Mucosa of rectum (tissue), 2 donors: ENCODE measurements around the gene SLC25A4.
A peak's percentile ranks its signal among the peaks of the same experiment; 100 is the strongest.

Experiments
- H3K27ac ChIP-seq, 2 donors: one replicate each; pipeline ENCODE4 v1.7.0; 2013; ENCODE audit warnings: inconsistent platforms in 2 of 2, low read depth in 2 of 2, low read length in 2 of 2
- H3K27me3 ChIP-seq, 2 donors: one replicate each; pipeline ENCODE4 v1.7.0; 2013; ENCODE audit warnings: low read length in 2 of 2; ENCODE audit not compliant: control insufficient read depth in 2 of 2, insufficient read depth in 2 of 2
- H3K36me3 ChIP-seq, 2 donors: one replicate each; pipeline ENCODE4 v1.7.0; 2013; ENCODE audit warnings: low read length in 2 of 2; ENCODE audit not compliant: control insufficient read depth in 2 of 2, insufficient read depth in 2 of 2
- H3K4me1 ChIP-seq, 2 donors: one replicate each; pipeline ENCODE4 v1.7.0; 2013; ENCODE audit warnings: low read length in 2 of 2, mild to moderate bottlenecking in 1 of 2; ENCODE audit not compliant: control insufficient read depth in 2 of 2, insufficient read depth in 2 of 2
- H3K4me3 ChIP-seq, 2 donors: one replicate each; pipeline ENCODE4 v1.7.0; 2013; ENCODE audit warnings: low read length in 2 of 2
- H3K9ac ChIP-seq, 2 donors: one replicate each; pipeline ENCODE4 v1.7.0; 2013; ENCODE audit warnings: low read length in 2 of 2, low read depth in 1 of 2, mild to moderate bottlenecking in 1 of 2
- H3K9me3 ChIP-seq, 2 donors: one replicate each; pipeline ENCODE4 v1.7.0; 2013; ENCODE audit warnings: low read length in 2 of 2; ENCODE audit not compliant: control insufficient read depth in 2 of 2
- donor health status: healthy.
- donor health status: Normal muscosa, but diverticular disease.

SLC25A4 gene

DNA sequence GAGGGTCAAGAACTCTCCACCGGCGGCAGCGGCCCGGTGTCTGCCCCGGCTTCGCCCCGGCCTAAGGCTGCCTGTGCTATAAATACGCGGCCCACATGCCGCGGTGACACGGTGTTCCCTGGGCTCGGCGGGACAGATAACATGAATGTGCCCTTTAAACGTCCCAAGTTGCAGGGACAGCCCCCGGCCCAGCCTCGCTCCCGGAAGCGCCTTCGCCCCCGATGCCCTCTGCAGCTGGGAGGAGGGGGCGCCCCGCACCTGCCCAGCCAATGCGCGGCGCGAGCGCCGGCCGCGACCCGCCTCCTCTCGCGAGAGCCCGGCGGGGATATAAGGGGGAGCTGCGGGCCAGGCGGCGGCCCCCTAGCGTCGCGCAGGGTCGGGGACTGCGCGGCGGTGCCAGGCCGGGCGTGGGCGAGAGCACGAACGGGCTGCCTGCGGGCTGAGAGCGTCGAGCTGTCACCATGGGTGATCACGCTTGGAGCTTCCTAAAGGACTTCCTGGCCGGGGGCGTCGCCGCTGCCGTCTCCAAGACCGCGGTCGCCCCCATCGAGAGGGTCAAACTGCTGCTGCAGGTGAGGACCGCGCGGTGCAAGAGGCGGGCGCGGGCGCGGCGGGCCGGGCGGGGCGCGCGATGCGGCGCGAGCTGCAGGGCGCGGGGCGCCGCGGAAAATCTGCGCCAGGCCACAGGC lies at the start of gene SLC25A4:
TSS of gene SLC25A4 (plus strand) at position 355 of the 689 bp plus-strand sequence. CDS start at position 462, 107 bp downstream.
- Histone ChIP-seq H3K9me3 (no peaks in the 10 kb centered on the region), H3K36me3 (peaks cover 0 to 4% of the 10 kb centered on the region in 2 donors), H3K4me3 (peak within 1 kb of the TSS; percentile 81 to 85), H3K9ac (peak within 1 kb of the TSS; percentile 70 to 79), H3K4me1 (peaks cover 10 to 18% of the 10 kb centered on the region in 2 donors), H3K27me3 (no peaks in the 10 kb centered on the region), H3K27ac (peak within 1 kb of the TSS; percentile 74 to 77)

DNA sequence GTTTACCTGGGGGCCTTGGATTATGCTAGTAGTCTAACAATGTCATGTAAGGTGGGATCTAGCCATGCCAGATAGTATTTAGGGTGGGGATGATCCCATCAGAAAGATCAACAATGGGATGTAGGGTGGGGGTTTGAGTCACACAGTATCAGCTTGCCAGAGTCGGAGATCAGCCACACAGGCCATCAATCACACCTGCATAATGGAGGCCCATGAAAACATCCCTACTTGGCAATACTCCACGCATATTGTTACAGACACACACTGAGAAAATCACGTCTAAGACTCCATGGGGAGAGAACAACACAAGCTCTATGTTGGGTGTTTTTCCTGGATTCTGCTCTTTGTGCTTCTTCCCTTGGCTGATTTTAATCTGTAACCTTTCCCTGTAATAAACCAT lies 49.5 kb upstream of the SLC25A4 start:
- Histone ChIP-seq H3K27me3 (no peaks in the 10 kb centered on the region), H3K4me1 (no peaks in the 10 kb centered on the region), H3K4me3 (no peak overlapping the region), H3K27ac (no peak overlapping the region), H3K9me3 (no peaks in the 10 kb centered on the region), H3K9ac (no peak overlapping the region), H3K36me3 (no peaks in the 10 kb centered on the region)

DNA sequence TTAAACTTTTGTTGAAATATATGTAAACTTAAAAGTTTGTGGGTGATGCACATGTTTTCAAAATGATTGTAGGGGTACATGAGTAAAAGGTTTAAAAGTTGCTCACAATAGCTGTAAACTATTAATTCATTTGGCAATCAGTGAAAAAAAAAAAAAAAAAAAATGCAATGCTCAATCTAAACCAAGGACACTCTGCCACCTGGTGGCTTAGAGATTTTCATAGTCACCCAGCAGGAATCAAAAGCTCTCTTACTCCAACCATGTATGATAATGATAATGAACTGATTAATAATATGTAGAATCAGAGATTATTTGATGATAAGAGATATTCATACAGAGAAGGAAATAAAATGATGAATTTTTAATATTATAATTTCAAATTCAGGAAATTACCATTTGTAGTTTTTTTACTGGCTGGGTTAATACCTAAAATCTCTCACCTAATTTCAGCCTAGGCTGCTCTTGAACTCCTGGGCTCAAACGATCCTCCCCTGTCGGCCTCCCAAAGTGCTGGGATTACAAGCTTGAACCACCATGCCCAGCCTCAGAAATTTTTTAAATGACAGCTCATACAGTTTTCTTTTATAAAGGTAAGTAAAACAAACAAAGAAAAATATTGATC lies 46.9 kb upstream of the SLC25A4 start:
- H3K9me3 ChIP-seq: no peaks in the 10 kb centered on the region
- H3K27me3 ChIP-seq: no peaks in the 10 kb centered on the region
- no peaks in the 10 kb centered on the region for H3K36me3 ChIP-seq
- no peak overlapping the region for H3K4me3 ChIP-seq
- H3K9ac ChIP-seq: no peak overlapping the region
- H3K27ac ChIP-seq: no peak overlapping the region
- H3K4me1 ChIP-seq: no peaks in the 10 kb centered on the region

DNA sequence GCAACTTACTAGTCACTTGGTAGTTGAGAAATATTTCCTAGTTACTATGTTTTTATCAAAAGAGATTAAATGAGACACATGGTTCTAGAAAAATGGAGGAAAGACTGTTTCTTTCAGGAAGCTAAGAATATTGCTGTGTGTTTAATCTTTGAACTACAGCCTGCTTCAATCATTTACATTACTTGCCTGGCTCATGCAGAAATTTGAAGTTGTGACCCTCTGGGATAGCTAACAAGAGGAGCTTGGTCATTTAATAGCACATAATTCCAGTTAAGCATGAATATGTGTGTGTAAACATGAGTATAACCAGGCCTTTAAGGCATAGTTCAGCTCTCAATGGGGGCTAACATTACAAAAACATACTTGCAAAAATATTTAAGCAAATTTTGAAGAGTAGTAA lies 44.6 kb upstream of the SLC25A4 start:
- no peak overlapping the region for H3K9ac ChIP-seq
- no peaks in the 10 kb centered on the region for H3K36me3 ChIP-seq
- H3K4me3 ChIP-seq: no peak overlapping the region
- H3K27ac ChIP-seq: no peak overlapping the region
- no peaks in the 10 kb centered on the region for H3K9me3 ChIP-seq
- no peaks in the 10 kb centered on the region for H3K27me3 ChIP-seq
- H3K4me1 ChIP-seq: no peaks in the 10 kb centered on the region

DNA sequence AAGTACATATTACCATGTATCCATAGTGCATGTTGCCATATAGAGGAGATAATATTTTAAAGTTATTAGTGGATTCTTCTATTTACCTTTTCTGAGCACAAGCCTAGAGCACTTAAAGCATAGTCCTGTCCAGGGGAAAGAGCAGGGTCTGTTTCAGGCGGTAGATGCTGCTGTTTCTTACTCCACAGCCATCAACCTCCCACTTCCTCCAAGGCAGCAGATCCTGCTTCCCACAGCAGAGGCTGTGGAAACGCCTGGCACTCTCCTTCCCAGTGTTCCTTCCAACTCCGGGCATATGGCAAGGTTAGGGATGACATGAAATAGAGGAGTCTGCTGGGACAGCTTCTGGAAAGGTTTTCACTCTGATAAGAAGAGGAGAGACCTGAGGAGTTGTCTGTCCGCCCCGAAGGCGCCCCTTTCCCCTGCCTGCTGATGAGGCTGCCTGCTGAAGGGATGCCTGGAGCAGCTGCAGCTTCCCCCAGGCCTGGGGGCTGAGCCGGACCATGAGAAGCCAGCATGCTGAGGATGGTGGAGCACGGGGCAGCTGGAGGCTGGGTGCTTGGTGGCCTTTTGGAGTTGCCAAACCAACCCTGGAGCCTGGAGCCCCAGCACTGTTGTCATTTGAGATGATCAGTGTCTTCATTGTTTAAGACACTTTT lies 43.9 kb upstream of the SLC25A4 start:
- Histone ChIP-seq H3K9ac (no peak overlapping the region), H3K36me3 (no peaks in the 10 kb centered on the region), H3K9me3 (no peaks in the 10 kb centered on the region), H3K4me1 (no peaks in the 10 kb centered on the region), H3K27ac (no peak overlapping the region), H3K4me3 (no peak overlapping the region), H3K27me3 (no peaks in the 10 kb centered on the region)

DNA sequence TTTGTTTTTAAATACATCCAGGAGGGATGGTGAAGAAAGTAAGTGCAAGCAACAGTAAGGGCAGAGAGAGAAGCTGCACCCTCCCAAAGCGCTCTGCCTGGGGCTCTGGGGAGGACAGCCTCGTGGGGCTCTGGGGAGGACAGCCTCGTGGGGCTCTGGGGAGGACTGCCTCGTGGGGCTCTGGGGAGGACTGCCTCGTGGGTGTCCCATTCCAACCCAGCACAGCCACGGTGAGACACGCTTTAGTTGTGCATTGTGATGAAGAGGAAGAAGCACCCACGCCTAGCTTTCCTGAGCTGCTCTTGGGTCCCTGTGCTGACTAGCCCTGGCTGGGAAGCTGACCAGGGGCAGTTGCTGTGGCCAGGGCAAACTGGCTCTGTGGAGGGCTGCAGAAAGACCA lies 43.1 kb upstream of the SLC25A4 start:
- no peak overlapping the region for H3K4me3 ChIP-seq
- H3K4me1 ChIP-seq: no peaks in the 10 kb centered on the region
- H3K9ac ChIP-seq: no peak overlapping the region
- H3K27ac ChIP-seq: no peak overlapping the region
- no peaks in the 10 kb centered on the region for H3K9me3 ChIP-seq
- no peaks in the 10 kb centered on the region for H3K27me3 ChIP-seq
- no peaks in the 10 kb centered on the region for H3K36me3 ChIP-seq

GRCh38 chr4:185100423-185100822 lies 42.6 kb upstream of the SLC25A4 start:
- no peaks in the 10 kb centered on the region for H3K4me1 ChIP-seq
- no peak overlapping the region for H3K9ac ChIP-seq
- H3K9me3 ChIP-seq: no peaks in the 10 kb centered on the region
- H3K36me3 ChIP-seq: no peaks in the 10 kb centered on the region
- no peak overlapping the region for H3K4me3 ChIP-seq
- H3K27me3 ChIP-seq: no peaks in the 10 kb centered on the region
- H3K27ac ChIP-seq: no peak overlapping the region

- Histone ChIP-seq H3K9ac (no peak overlapping the region), H3K27ac (no peak overlapping the region), H3K9me3 (no peaks in the 10 kb centered on the region)
These were observed 41.6 kb upstream of the SLC25A4 start for GRCh38 chr4:185101354-185101890.

DNA sequence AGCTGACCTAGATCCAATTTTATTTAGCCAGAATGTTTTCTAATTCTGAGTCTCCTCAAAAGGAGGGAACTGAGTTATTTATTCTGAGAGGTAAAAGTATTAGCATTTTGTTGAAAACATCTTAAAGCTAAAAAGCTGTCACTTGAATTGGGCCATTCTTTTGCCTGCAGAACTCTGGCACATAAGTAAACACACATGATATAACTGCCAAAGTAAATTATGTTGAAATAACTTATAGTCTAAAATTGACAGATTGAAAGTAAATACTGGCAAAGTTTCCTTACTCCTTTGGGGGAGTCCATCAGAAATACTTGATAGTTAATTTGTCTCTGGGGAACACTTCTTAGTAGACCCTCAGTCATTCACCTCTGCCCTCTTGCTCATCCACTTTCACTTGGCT lies 38.3 kb upstream of the SLC25A4 start:
- no peak overlapping the region for H3K4me3 ChIP-seq
- no peaks in the 10 kb centered on the region for H3K4me1 ChIP-seq
- no peaks in the 10 kb centered on the region for H3K36me3 ChIP-seq
- H3K27ac ChIP-seq: no peak overlapping the region
- no peaks in the 10 kb centered on the region for H3K27me3 ChIP-seq
- H3K9me3 ChIP-seq: no peaks in the 10 kb centered on the region
- no peak overlapping the region for H3K9ac ChIP-seq

More at GRCh38 chr4:185101354-185101890, 41.6 kb upstream of the SLC25A4 start:
- Histone ChIP-seq H3K36me3 (no peaks in the 10 kb centered on the region), H3K4me3 (no peak overlapping the region), H3K4me1 (no peaks in the 10 kb centered on the region), H3K27me3 (no peaks in the 10 kb centered on the region)

DNA sequence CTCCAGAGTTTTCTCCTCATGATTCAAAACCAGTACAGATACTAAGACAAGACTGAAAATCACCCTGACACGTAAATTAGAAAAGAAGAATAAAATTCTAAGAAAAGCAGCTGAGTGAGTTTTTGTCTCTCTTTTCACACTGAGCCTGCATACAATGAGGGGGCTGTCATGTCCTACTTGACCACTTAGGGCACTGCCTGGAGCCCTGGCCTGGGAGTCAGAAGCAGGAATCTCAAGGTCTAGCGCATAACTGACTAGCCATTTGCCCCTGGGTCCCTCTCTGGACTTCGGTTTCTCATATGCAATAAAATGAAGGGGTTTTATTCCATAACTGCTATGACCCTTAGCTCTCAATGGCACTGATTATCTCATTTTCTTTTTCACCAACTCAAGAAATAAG lies 36.7 kb upstream of the SLC25A4 start:
- no peaks in the 10 kb centered on the region for H3K36me3 ChIP-seq
- no peaks in the 10 kb centered on the region for H3K9me3 ChIP-seq
- H3K27me3 ChIP-seq: no peaks in the 10 kb centered on the region
- H3K27ac ChIP-seq: no peak overlapping the region
- no peak overlapping the region for H3K4me3 ChIP-seq
- H3K4me1 ChIP-seq: no peaks in the 10 kb centered on the region
- no peak overlapping the region for H3K9ac ChIP-seq
